ENCODE data around the gene BOD1.

DNA sequence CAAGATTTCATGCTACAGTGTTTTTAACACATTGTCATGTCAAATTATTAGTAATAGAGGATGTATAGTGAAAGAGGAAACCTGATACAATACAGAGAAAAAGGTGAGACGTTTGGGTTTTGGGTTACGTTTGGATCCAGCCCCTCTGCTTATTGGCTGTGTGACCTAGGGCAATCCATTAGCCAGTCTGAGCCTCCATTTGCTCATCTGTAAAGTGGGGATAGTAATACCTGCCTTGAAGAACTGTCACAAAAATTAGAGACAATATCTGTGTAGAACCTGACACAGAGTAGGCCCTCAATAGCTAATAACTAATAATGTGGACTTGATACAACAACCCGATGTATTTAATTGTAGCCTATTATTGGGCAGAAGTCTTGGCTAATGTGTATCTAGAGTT is 4.3 kb upstream of the BOD1 start:
- TF ChIP-seq CTCF (IDR thresholded peaks at IDR 0.05; ENCODE audit: insufficient read depth, low read length) (no peak), GABPA (IDR thresholded peaks at IDR 0.05; ENCODE audit: low read depth) (no peak)

All from HL-60 (cell line).